DND-41 (cell line): ENCODE results near the gene PCSK2.

Experiments
- ATAC-seq: fragments of 200-7000 bp; cut with Tn5 transposase; 3 replicates; pipeline ENCODE4 v1.9.1; 2021; ENCODE audit warnings: low read depth; ENCODE audit not compliant: insufficient read depth
- DNase-seq: peaks from one replicate; pipeline ENCODE4 v3.0.0-alpha.2; 2020
- H2AFZ ChIP-seq: 2 replicates; pipeline ENCODE4 v1.6.0; 2012; ENCODE audit warnings: low read depth, low read length
- H3K27ac ChIP-seq: 2 replicates; pipeline ENCODE4 v1.5.1; 2012; ENCODE audit warnings: low read length, inconsistent platforms
- H3K27me3 ChIP-seq: fragments of 200-600 bp; sonication (generic); 2 replicates; pipeline ENCODE4 v1.6.0; 2012; ENCODE audit warnings: low read length, mild to moderate bottlenecking, inconsistent platforms; ENCODE audit not compliant: insufficient read depth, poor library complexity
- H3K36me3 ChIP-seq: 2 replicates; pipeline ENCODE4 v1.5.1; 2012; ENCODE audit warnings: low read length, inconsistent platforms; ENCODE audit not compliant: insufficient read depth
- H3K4me1 ChIP-seq: 2 replicates; pipeline ENCODE4 v1.5.1; 2012; ENCODE audit warnings: mild to moderate bottlenecking, low read length; ENCODE audit not compliant: insufficient read depth
- H3K4me2 ChIP-seq: 2 replicates; pipeline ENCODE4 v1.6.0; 2012; ENCODE audit warnings: mild to moderate bottlenecking, moderate library complexity, low read length, inconsistent platforms; ENCODE audit not compliant: insufficient read depth
- H3K4me3 ChIP-seq, 2 experiments: fragments of 200-600 bp in 1 of 2; shearing (Covaris generic) in 1 of 2; 2 replicates each; pipeline ENCODE4 v1.5.1; 2012 to 2016; ENCODE audit warnings: inconsistent platforms in 2 of 2, low read length in 2 of 2, mild to moderate bottlenecking in 2 of 2, low read depth in 1 of 2, moderate library complexity in 1 of 2
- H3K79me2 ChIP-seq: 2 replicates; pipeline ENCODE4 v1.6.0; 2012; ENCODE audit warnings: low read length, inconsistent platforms; ENCODE audit not compliant: insufficient read depth
- H3K9ac ChIP-seq: 2 replicates; pipeline ENCODE4 v1.6.0; 2012; ENCODE audit warnings: low read depth, mild to moderate bottlenecking, inconsistent platforms, low read length, moderate library complexity
- H3K9me3 ChIP-seq: 2 replicates; pipeline ENCODE4 v1.5.1; 2012; ENCODE audit warnings: low read length, moderate library complexity, mild to moderate bottlenecking, inconsistent platforms; ENCODE audit not compliant: insufficient read depth, severe bottlenecking
- H4K20me1 ChIP-seq: 2 replicates; pipeline ENCODE4 v1.6.0; 2012; ENCODE audit warnings: low read length; ENCODE audit not compliant: insufficient read depth
- CTCF ChIP-seq: IDR thresholded peaks from 2 replicates; pipeline ENCODE4 v1.5.1; 2012; ENCODE audit warnings: borderline replicate concordance, low read length, moderate library complexity, mild to moderate bottlenecking; ENCODE audit not compliant: poor library complexity, severe bottlenecking; ENCODE audit errors: extremely low read depth
- EZH2 ChIP-seq: IDR thresholded peaks from 3 replicates; pipeline ENCODE4 v1.6.1; 2012; ENCODE audit warnings: borderline replicate concordance, low read depth, mild to moderate bottlenecking, moderate library complexity, low read length, inconsistent platforms; ENCODE audit not compliant: severe bottlenecking

Gene PCSK2

GRCh38 chr20:17465236-17465635 is 238.4 kb downstream of the PCSK2 start:
- TF ChIP-seq CTCF (no peak), EZH2 (no peak)
- Histone ChIP-seq H3K4me2 (no peak overlapping the region), H3K9ac (no peak overlapping the region), H3K9me3 (peaks cover 2% of the 10 kb centered on the region), H3K36me3 (no peaks in the 10 kb centered on the region), H3K4me3 (no peak overlapping the region), H3K79me2 (no peaks in the 10 kb centered on the region), H3K4me1 (no peaks in the 10 kb centered on the region), H3K27me3 (no peaks in the 10 kb centered on the region), H2AFZ (no peak overlapping the region), H3K27ac (no peak overlapping the region), H4K20me1 (no peaks in the 10 kb centered on the region)
- DNase-seq (no peak), ATAC-seq (no peak)

GRCh38 chr20:17466641-17467040 is 239.8 kb downstream of the PCSK2 start:
- Histone ChIP-seq H4K20me1 (no peaks in the 10 kb centered on the region), H3K4me1 (no peaks in the 10 kb centered on the region), H3K79me2 (no peaks in the 10 kb centered on the region), H3K4me2 (no peak overlapping the region), H3K27ac (no peak overlapping the region), H3K4me3 (no peak overlapping the region), H3K36me3 (no peaks in the 10 kb centered on the region), H3K9ac (no peak overlapping the region), H3K9me3 (peaks cover 2% of the 10 kb centered on the region), H3K27me3 (no peaks in the 10 kb centered on the region), H2AFZ (no peak overlapping the region)
- no peak for TF ChIP-seq EZH2
- DNase-seq (no peak), ATAC-seq (no peak)

DNA sequence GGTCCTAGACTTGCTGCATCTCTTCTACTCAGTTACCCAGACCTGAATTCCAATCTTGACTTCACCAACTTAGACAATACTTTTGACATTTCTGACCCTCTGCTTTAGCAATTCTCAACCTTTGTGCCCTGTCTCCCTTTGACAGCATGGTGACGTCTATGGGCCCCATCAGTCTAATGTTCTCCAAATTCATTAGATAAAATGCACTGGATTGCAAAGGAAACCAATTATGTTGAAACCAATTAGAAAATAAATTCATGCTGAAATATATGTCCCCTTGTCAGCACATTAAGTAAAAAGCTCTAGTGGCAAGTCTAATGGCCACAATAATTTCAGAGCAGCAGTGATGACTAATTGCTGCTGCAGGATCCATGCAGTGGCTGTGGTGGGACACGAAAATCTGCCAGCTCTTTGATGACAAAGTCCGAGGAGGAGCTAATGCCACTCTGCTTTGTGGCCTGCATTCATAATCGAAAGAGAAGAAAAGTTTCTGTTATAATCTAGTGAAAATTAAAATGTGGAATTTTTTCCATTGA is 240.3 kb downstream of the PCSK2 start:
- Histone ChIP-seq H2AFZ (no peak overlapping the region), H3K4me1 (no peaks in the 10 kb centered on the region), H3K36me3 (no peaks in the 10 kb centered on the region), H3K27ac (no peak overlapping the region), H3K79me2 (no peaks in the 10 kb centered on the region), H4K20me1 (no peaks in the 10 kb centered on the region), H3K9ac (no peak overlapping the region), H3K9me3 (peaks cover 2% of the 10 kb centered on the region), H3K4me3 (no peak overlapping the region), H3K27me3 (no peaks in the 10 kb centered on the region), H3K4me2 (no peak overlapping the region)
- DNase-seq (no peak), ATAC-seq (no peak)
- TF ChIP-seq CTCF (no peak), EZH2 (no peak)

GRCh38 chr20:17468073-17468840 is 241.4 kb downstream of the PCSK2 start:
- no peak overlapping the region for H3K27ac ChIP-seq
- H3K4me2 ChIP-seq: no peak overlapping the region
- H4K20me1 ChIP-seq: no peaks in the 10 kb centered on the region
- H3K9me3 ChIP-seq: peaks cover 2% of the 10 kb centered on the region
- H3K36me3 ChIP-seq: no peaks in the 10 kb centered on the region
- ATAC-seq (no peak), DNase-seq (no peak)
- H3K4me1 ChIP-seq: no peaks in the 10 kb centered on the region
- H3K79me2 ChIP-seq: no peaks in the 10 kb centered on the region
- no peak overlapping the region for H3K4me3 ChIP-seq
- H2AFZ ChIP-seq: no peak overlapping the region
- no peaks in the 10 kb centered on the region for H3K27me3 ChIP-seq
- H3K9ac ChIP-seq: no peak overlapping the region
- TF ChIP-seq EZH2 (no peak), CTCF (no peak)
